Measurements from ENCODE around the gene ERC1. TPM values are rescaled to one million over a fixed set of nuclear protein-coding genes. Genes with fewer than 3 reads are reported as not detected.
"Not testable (repeated sequence)": the region's sequence is repeated elsewhere in the genome, so short reads cannot be mapped to it uniquely, and the experiment has no call there.

Gene ERC1
- total RNA-seq, 4 donors from 2014 or later, result 28.9 to 106 (median 43.6) TPM

DNA sequence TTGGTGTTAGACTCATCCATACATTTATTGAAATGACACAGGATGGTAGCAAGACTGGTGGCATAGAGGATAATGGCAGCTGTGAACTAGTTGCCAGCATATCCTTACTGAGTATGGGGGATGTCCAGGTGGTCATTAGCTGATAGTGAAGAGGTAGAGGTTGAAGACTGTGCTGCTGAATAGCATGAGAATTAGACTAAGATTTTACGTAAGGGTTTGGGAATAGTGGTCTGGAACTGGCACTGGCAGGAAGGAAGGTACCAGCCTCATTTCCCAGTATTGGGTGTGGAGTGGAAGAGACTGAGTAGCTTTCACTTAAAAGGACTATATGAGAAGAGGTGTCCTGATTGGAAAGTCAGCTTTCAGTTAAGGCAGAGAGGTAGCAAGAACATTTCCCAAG lies 6.5 kb downstream of the ERC1 start:
- intact Hi-C loops (cut with DNase I; ENCODE audit: low total_unique reads), result no loop called here
- no peaks in the 10 kb centered on the region for H3K27me3 ChIP-seq
- H3K4me3 ChIP-seq, result no peak overlapping the region
- peaks cover 0 to 8% of the 10 kb centered on the region in 2 donors for H3K4me1 ChIP-seq
- H3K36me3 ChIP-seq, result no peaks in the 10 kb centered on the region
- no peak for TF ChIP-seq POLR2A (IDR thresholded peaks at IDR 0.05)
- TF ChIP-seq, protein P1, sequence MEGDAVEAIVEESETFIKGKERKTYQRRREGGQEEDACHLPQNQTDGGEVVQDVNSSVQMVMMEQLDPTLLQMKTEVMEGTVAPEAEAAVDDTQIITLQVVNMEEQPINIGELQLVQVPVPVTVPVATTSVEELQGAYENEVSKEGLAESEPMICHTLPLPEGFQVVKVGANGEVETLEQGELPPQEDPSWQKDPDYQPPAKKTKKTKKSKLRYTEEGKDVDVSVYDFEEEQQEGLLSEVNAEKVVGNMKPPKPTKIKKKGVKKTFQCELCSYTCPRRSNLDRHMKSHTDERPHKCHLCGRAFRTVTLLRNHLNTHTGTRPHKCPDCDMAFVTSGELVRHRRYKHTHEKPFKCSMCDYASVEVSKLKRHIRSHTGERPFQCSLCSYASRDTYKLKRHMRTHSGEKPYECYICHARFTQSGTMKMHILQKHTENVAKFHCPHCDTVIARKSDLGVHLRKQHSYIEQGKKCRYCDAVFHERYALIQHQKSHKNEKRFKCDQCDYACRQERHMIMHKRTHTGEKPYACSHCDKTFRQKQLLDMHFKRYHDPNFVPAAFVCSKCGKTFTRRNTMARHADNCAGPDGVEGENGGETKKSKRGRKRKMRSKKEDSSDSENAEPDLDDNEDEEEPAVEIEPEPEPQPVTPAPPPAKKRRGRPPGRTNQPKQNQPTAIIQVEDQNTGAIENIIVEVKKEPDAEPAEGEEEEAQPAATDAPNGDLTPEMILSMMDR (IDR thresholded peaks at IDR 0.05), result no peak
- H3K27ac ChIP-seq, result no peak overlapping the region
- DNase-seq, result no peak
- no peaks in the 10 kb centered on the region for H3K9me3 ChIP-seq

DNA sequence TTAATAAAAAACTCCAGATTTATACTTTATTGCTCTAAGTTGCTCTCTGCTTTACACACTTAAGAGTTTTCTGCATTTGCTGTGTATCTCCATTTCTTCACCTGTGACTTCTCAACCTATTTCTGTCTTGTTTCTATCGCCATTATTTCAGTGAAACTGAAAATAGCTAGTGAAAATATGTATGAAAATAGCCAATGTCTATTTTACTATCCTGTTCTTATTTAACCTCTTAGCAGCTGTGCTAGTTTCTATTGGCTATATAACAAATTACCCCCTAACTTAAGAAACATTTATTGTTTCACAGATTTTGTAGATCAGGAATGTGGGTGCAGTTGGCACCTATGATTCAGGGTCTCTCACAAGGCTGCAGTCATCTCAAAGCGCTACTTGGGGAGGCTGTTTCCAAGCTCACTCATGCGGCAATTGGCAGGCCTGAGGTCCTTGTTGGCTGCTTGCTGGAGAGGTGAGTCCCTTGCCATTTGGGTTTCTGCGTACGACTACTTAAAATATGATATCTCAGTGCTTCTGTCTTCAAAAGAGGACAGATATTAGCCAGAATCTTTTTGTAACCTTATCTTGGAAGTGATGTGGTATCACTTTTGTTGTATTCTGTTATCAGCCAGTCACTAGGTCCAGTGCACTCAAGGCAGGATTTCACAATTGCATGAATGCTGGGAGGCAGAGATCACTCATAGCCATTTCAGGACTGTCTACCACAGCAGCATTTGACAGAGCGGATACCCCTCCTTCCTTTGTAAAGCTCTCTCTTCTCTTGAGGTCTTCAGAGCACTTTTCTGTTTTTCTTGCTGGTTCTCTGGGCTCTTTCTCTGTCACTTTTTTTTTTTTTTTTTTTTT lies 7.2 kb downstream of the ERC1 start:
- no peak overlapping the region for H3K27ac ChIP-seq
- intact Hi-C loops (cut with DNase I; ENCODE audit: low total_unique reads), result no loop called here
- H3K9me3 ChIP-seq, result no peaks in the 10 kb centered on the region
- H3K4me3 ChIP-seq, result no peak overlapping the region
- peaks cover 0 to 3% of the 10 kb centered on the region in 2 donors for H3K4me1 ChIP-seq
- no peaks in the 10 kb centered on the region for H3K27me3 ChIP-seq
- TF ChIP-seq, protein P1 (IDR thresholded peaks at IDR 0.05), result no peak
- no peak for TF ChIP-seq POLR2A (IDR thresholded peaks at IDR 0.05)
- H3K36me3 ChIP-seq, result no peaks in the 10 kb centered on the region
- DNase-seq, result no peak

DNA sequence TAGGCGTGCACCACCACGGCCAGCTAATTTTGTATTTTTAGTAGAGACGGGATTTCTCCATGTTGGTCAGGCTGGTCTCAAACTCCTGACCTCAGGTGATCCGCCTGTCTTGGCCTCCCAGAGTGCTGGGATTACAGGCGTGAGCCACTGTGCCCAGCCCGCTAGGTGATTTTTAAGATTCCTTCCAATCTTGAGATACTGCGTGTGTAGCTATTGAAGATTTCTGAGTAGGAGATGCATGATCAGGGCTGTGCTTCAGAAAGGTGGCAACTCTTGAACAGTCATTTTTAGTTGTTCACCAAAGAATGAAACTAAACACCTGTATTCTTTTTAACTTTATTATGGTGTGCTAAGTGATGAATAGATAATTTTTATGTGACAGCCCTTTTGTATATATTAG lies 8.7 kb downstream of the ERC1 start:
- H3K36me3 ChIP-seq; DNase-seq; H3K4me3 ChIP-seq; intact Hi-C loops (cut with DNase I; ENCODE audit: low total_unique reads); H3K27me3 ChIP-seq; H3K27ac ChIP-seq; H3K9me3 ChIP-seq; H3K4me1 ChIP-seq: not testable (repeated sequence)

DNA sequence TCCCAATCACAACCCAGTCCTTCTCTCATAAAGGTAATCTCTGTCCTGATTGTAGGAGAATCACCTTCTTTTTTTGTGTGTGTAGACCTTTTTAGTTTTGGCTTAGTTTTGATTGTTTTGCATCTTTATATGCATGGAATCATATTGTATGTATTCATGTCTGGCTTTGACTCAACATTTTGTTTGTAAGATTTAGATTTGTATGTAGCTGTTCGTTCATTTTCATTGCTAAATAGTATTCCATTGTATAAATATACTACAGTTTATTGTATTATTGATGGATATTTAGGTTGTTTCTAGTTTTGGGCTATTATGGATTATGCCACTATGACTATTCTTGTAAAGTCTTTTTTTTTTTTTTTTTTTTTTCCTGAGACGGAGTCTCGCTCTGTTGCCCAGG lies 10.5 kb downstream of the ERC1 start:
- H3K36me3 ChIP-seq, result no peaks in the 10 kb centered on the region
- TF ChIP-seq POLR2A (IDR thresholded peaks at IDR 0.05), result no peak
- TF ChIP-seq, protein P1 (IDR thresholded peaks at IDR 0.05), result no peak
- H3K9me3 ChIP-seq, result no peaks in the 10 kb centered on the region
- no peaks in the 10 kb centered on the region for H3K4me1 ChIP-seq
- no peak for DNase-seq
- H3K4me3 ChIP-seq, result no peak overlapping the region
- intact Hi-C loops (cut with DNase I; ENCODE audit: low total_unique reads), result no loop called here
- no peak overlapping the region for H3K27ac ChIP-seq
- H3K27me3 ChIP-seq, result no peaks in the 10 kb centered on the region

DNA sequence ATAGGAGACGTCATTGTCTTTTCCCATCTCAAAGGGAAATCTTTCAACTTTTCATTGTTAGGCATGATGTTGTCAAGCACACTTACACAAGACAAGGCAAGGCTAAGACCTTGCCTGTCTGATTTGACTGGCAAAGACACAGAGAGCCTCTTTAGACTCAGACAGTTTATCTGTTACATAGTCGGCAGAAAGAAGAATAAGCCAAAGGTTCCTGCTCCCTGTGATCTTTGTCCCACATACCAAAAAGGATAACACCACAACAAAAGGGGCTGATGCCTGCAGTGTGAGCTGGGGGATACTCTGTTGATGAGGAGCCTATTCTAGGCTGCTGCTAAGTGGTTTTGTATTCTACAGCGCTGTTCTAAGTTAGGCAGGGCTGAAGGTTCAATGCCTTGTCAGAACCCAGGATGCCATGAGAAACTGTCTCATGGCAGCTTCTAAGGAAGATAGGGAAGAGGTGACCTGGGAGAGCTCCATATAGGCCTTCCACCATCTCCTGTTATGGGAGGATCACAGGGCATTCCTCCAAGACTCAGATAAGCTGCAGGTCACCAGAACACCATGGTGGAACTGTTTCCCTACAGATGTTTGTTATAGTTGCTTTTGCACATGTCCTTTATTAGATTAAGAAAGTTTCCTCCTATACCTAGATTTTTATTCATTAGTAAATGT lies 12.7 kb downstream of the ERC1 start:
- Histone ChIP-seq H3K9me3 (no peaks in the 10 kb centered on the region), H3K27ac (no peak overlapping the region), H3K27me3 (no peaks in the 10 kb centered on the region), H3K36me3 (no peaks in the 10 kb centered on the region), H3K4me1 (no peaks in the 10 kb centered on the region), H3K4me3 (no peak overlapping the region)
- intact Hi-C loops (cut with DNase I; ENCODE audit: low total_unique reads), result no loop called here
- DNase-seq, result no peak
- TF ChIP-seq POLR2A (IDR thresholded peaks at IDR 0.05), result no peak
- TF ChIP-seq, protein P1 (IDR thresholded peaks at IDR 0.05), result no peak

All from uterus (tissue), 4 donors.